DMS153 (cell line): ENCODE measurements around the gene FAM107B.
"Not testable (repeated sequence)": the region's sequence is repeated elsewhere in the genome, so short reads cannot be mapped to it uniquely, and the experiment has no call there.

Source experiments
- DNase-seq: peaks from one replicate; lab custom pipeline; 2025; lab: John Stamatoyannopoulos, UW

FAM107B gene

DNA sequence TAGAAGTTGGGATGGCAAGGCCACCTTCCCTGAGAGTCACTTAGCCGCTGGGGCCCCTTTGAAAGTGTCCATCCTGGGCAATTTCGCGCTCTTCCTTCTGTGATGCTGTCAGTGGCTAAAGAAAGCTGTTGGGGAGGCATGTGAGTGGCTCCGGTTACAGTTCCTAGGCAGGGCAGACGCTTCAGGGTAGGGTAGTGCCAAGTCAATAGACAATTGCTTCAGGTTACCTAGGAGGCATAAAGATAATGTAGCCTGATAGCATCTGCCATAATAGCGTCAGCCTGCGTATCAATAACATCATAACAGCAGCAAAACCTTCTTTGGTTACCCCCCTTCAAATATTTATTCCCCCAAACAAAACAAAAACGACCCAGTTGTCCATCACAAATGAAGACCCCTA lies at the start of gene FAM107B:
Gene FAM107B (minus strand): TSS at position 101 of the 400 bp plus-strand sequence. CDS start 234 bp downstream, outside the sequence.
- DNase-seq: no peak

DNA sequence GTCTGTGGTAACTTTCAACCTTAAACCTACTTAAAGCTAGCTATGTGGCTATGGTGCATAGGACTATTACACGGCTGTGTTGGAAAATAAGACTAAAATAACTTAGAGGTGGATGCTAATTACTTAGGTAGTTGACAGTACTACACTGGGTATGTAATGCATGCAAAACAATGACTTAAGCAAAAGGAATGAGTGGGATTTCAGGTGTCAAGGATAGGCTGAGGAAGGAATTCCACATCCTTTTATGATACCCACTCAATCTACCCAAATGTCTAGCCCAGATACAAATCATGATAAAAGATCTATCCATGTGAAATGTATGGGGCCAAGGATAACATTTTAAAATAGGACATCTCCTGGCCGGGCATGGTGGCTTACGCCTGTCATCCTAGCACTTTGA lies 49.3 kb upstream of the FAM107B start:
- no peak for DNase-seq

DNA sequence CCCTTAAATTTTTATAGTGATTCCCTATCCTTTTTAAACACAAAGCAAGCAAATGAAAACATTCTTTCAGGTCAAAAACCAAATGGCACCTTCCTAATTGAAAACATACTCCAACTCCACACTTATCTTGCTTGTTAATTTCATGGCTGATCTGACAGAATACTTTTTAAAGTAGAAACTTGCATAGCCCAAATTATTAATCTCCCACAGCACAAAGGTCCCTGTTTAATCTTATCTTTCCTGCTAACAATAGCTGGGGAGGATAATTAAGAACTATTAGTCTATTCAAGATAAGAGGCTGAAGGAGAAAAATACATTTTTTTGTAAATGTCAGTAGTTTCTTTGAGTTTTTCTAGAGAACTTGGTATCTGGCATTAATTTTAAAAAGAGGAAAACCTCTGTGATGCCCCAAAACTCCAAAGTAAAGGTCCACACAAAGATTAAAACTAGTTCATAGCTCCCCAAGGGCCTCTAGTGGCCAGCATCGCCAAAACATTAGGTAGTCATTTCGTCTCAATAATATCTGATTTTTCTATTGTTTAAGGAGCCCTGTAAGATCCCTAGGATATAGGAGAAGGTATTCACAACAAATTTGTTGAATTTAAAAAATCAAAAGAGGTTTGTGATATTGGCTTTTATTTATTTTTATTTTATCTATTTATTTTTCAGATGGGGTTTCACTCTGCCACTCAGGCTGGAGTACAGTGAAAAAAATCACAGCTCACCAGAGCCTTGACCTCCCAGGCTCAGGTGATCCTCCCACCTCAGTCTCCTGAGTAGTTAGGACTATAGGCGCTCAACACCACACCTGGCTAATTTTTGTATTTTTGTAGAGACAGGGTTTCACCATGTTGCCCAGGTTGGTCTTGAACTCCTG lies 48.4 kb upstream of the FAM107B start:
- DNase-seq: no peak

DNA sequence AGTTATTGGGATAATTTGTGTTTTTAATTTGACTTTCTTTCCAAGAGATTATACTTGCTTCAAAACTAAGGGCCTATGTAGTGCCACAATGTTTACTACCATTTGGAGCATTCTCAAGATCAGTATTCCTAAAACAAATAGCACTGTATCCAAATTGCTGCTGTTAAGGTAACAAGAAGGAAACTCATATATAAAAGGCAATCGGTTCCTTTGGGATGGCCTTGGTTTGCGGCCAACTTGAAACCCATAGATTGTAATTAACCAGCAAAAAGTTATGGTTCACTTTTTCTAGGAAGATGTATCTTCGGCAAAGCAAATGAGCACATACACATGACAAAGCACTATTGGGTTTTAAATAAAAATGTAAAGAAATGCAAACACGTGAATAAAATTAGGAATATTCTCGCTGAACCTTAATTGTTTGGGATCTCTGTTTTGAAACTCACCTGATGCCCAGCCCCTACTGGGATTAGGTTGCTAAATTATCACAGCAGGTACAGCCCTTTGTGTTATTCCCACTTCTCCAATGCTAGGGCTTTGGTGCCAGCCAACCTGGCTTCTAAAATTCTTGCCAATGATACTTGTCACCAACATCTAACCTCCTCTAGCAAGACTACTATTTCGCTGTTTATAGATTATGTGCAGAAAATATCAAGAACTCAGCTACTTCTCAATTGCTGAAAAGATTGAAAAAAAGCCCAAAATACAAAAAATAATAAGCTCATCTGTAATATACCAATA lies 47.1 kb upstream of the FAM107B start:
- no peak for DNase-seq

DNA sequence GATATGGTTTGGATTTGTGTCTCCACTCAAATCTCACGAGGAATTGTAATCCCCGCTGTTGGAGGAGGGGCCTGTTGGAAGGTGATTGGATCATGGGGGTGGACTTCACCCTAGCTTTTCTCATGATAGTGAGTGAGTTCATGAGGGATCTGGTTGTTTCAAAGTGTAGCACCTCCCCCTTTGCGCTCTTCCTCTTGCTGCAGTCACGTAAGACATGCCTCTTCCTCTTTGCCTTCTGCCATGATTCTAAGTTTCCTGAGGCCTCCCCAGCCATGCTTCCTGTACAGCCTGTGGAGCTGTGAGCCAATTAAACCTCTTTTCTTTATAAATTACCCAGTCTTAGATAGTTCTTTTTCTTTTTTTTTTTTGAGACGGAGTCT lies 46.1 kb upstream of the FAM107B start:
- no peak for DNase-seq

DNA sequence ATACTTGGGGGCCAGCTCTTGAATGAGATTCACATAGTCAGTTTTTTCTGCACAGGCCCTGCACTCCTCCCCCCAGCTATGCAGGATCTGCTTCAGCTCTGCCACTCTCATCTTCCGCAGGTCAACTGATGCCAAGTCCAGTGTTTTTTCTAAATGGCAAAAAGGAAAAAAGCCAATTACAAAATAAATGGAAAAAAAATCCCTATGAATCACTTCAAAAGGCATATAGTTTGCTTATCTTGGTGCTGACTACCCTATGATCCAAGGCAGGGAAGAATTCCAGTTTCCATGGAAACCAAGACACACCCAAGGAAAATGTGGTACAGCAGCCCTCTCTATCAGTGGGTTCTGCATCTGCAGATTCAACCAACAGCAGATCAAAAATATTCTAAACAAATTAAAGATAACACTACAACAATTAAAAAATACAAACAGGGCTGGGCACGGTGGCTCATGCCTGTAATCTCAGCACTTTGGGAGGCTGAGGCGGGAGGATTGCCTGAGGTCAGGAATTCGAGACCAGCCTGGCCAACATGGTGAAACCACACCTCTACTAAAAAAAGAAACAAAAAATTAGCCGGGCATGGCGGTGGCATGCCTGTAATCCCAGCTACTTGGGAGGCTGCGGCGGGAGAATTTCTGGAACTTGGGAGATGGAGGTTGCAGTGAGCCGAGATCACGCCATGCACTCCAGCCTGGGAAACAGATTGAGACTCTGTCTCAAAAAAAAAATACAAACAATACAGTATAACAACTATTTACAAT lies 45.5 kb upstream of the FAM107B start:
- no peak for DNase-seq

DNA sequence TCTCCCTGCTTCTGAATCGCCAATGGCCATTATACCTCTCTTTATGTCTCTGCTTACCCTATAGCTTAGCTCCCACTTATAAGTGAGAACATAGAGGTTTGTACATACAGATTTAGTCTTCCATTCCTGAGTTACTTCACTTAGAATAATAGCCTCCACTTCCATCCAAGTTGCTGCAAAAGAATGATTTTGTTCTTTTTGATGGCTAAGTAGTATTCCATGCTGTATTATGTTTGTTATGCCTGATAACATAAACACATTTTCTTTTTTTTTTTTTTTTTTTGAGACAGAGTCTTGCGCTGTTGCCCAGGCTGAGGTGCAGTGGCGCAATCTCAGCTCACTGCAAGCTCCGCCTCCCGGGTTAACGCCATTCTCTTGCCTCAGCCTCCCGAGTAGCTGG lies 42.0 kb upstream of the FAM107B start:
- not testable (repeated sequence) for DNase-seq

DNA sequence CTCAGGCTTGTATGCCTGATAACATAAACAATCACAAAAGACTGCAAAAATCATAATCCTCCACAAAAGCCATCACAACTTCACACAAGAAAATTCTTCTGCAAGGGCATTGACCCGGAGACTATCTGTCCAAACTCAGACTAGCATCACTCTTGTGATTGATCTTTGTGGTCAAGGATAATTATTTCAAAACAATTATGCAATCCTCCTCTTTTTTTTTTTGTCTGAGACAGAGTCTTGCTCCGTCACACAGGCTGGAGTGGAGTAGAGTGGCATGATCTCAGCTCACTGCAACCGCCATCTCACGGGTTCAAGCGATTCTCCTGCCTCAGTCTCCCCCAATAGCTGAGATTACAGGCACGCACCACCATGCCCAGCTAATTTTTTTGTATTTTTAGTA lies 41.0 kb upstream of the FAM107B start:
- DNase-seq: no peak

DNA sequence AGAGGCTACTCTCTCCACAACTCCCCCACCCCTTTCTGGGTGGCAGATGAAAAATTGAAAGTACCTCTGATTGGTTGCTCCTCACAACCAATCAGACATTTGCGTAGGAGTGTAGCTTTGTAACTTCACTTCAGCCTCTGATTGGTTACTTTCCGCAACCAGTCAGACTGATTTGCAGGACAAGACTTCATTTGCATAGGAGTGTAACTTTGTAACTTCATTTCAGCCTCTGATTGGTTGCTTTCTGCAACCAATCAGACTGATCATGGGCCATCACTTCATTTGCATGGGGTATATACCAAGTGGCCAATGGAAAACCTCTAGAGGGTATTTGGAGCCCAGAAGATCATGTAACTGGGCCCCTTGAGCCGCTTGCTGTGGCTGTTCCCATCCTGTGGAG lies 37.6 kb upstream of the FAM107B start:
- no peak for DNase-seq

DNA sequence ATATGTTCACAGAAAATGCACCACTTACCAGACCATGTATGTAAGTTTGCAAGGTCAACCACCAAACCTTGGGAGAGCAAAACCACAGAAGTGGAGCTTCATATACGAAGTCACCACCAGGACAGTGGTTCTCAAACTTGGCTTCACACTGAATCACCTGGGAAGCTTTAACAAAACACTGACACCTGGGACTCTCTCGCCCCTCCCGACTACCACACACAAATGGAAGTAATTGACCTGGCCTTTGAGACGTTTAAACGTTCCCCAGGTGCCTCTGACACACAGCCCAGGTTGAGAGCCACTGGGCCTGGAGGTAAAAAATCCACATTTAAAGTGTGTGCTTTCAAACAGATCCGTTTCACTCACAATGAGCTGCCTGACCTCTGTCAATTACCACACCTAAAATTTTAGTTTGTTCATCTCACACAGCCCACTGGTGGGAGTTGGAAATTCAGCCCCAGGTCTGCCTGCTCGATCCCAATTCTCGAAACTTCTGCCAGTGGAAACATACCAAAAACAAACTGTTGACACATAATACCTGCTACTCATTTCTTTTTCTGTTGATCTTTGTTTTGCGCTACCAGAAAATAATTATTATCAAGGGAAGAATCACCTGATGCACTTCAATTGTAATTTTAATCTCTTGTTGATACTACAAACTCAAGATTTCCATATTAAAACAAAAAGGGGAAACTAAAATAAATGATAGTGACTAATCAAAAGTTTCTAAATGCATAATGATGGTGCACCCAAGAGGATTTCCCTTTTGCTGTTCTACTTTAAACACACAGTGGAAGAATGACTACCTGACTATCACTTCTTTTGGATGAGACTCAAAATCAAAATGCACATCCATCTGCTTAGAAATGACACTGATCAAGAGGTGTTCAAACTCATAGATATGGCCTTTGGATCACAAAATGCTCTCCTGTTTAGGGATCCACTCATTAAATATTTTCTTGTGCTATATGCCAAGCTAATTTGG lies 36.6 kb upstream of the FAM107B start:
- DNase-seq: no peak

DNA sequence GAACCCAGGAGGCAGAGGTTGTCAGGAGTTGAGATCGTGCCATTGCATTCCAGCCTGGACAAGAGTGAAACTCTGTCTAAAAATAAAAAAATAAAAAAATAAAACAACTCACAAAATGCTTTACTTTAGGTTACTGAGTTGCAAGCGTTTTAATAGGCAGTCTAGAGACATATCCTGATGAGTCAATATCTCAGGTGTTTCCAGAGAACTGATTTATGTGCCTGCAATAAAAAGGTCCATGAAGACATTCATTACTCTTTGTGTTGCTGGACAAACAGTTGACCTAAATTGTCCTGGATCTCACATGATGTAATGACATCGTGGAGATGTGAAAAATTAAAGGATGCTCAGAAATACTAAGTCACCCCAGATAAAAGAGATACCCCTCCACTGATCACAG lies 31.6 kb upstream of the FAM107B start:
- DNase-seq: no peak

DNA sequence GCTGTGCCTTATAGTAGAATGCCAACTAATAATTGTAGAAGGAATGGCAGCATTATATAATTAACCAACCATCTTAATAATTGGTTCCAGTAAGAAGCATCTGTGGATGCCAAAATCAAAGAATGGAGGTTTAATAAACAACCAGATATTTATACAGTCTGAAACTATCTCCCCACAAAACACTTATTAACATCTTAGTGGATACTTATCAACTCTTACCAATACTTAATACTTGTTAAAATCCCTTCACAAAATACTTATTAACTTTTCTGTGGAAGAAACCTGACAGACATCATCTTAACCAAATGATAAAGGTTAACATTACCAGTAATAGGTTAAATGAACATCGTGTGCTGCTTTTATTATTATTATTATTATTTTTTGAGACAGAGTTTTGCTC lies 29.1 kb upstream of the FAM107B start:
- no peak for DNase-seq

DNA sequence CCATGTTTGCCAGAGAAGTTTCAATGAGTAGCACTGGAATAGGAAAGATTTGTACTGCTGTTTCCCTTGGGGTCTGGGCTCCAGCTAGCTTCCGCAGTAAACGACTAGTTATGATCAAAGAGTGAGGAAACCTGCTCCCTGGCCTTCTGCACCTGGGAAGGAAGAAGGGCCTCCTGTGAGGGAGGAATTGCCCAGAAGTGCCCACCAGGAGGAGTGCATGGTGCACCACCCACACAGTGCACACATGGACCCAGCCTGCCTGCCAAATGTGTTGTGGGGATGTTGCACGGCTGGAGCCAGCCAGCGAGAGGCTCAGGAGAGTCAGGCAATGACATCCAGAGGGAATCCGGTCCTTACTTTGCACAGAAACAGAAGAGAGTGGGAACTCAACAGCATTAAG lies 27.0 kb upstream of the FAM107B start:
- no peak for DNase-seq

DNA sequence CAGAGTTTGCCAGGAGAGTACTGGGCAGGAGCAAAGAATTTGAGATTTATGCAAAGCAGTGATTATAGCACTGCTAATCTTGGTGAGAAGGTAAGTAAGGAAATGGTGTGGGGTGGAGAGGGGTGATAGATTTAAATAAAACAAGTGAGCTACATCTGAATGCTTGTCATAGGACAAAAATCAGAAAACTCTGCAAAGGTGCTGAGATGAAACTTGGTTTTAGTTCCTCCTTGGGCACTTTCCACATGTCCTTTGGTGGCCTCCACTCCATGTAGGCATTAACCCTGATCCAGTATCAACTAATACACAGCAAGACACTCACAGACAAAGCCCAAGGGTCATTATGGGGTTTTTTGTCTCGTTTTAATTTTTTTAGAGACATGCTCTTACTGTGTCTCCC lies 25.7 kb upstream of the FAM107B start:
- DNase-seq: no peak

DNA sequence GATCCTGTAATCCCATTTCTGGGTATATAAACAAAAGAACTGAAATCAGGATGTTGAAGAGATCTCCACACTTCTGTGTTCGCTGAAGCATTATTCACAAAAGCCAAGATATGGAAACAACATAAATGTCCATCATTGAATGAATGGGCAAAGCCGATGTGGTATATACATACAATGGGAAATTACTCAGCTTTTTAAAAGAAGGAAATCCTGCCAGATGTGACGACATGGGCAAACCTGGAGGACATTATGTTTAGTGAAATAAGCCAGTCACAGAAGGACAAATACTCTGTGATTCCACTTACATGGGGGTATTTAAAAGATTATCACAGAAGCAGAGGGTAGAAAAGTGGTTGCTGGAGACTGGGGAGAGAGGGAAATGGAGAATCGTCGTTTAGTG lies 23.9 kb upstream of the FAM107B start:
- DNase-seq: no peak

DNA sequence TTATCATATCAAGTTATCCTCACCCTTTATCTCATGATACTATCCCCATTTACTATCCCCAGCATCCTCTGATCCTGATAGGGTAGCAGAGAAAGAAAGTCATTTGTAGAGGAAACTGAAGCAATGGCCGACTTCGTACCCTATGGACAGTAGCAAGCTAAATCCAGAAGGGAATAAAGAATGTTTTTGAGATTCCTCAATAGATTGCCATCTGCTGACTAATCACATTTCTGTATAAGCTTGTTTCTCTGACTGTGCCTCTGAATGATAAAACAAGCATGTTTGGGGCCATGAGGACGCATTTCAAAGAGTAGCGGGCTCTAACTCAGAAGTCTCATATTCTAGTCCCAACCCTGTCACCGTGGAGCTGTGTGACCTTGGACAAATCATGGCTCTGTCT lies 13.2 kb upstream of the FAM107B start:
- no peak for DNase-seq

DNA sequence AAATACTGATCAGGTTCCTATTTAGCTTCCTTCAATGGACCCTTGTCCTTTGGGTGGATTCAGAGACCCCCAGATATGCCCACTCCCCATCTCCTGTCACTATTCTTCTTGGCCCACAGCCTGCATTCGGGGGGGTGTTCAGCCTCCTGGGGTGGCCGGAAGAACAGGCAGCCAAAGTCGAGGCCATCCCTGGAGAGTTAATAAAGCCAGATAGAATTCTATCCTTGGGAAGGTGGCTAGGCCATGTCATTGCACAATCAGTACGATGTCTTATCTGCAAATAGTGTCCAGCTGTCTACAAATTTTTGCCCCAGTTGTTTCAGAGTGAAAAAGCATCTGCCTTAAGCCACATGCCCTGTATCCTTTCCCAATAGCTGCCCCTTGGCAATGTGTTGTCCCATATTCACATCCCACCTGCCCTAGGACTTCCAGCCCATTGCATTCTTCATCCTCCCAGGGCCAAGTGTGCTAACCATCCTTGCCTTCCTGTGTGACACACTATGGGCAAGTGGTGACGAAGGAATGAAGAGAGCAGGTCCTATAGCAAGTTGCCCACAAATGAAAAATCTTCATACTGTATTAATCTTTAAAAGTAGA lies 9.9 kb upstream of the FAM107B start:
- no peak for DNase-seq

DNA sequence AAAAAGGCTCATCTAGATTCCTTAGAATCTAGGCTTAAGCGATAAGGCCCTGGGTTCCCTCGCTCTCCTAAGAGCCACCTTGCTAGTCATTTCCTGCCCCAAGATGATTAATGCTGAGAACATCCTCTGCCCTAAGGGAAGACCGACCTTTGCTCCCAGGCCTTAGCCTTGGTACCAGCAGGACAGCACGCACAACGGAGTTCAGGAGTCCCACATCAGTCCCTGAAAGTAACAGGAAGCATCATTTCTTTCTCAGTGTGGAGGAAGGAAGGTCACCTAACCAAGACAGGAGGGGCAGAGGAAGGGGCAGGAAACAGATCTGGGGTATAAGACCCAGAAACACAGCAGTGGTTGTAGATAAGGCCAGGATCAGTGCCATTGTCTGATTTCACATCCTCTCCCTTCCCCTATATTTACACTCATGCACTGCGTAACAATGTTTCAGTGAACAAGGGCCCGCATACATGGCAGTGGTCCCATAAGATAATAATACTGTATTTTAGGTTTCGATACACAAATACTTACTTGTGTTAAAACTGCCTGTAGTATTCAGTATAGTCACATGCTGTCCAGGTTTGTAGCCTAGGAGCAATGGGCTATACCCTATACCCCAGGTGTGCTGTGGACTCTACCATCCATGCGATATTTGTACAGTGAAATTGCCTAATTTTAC lies 8.1 kb upstream of the FAM107B start:
- no peak for DNase-seq

DNA sequence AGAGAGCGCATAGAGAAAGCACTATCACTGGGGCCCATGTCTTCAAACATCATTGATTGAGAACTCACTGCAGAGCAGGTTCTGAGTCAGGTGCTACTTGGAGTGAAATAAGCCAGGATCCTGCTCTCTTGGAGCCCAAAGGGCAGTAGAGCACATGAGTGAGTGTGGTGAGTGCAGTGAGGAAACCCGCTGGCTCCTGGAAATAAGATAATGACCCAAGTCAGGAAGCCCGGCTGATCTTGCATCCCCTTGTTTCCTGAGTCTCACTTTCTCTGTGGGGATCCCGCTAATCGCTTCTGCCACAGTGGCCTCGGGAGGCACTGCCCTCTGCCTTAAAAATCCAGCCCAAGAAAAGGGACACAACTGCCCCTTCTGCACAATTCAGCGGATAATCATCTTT lies 7.1 kb upstream of the FAM107B start:
- no peak for DNase-seq

DNA sequence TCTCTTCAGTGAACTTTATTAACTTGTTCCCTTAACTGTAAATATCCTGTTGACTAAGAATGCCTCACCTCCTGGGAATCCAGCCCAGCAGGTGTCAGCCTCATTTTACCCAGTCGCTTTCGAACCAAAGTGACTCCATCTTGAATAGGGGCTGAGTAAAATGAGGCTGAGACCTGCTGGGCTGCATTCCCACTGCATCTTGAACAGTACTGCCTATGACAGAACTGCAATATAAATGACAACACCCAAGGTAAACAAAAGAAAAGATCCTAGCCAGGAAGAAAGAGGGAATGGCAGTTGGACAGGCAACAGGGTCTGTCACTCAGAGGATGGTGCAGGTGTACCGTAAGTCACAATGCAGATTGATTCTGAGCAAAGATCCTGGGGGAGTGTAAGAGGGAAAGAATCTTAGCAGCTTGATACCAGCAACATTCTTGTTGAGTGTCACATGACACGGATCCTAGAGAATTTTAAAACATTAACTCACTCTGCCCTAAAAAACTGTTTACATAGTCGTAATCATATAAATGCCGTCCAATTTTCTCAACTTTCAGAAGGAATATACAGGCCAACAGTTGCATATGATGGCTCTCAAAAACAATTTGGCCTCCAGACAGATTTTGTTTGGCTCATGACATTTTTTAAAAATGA lies 4.4 kb upstream of the FAM107B start:
- DNase-seq: no peak
